SKM-1 (cell line): Measurements from ENCODE around the gene CAMK2G.
A peak's percentile ranks its signal among the peaks of the same experiment; 100 is the strongest.

ENCODE experiments used
- DNase-seq: peaks from one replicate; lab custom pipeline; 2025; ENCODE audit not compliant: unreplicated experiment; lab: John Stamatoyannopoulos, UW

The CAMK2G gene

DNA sequence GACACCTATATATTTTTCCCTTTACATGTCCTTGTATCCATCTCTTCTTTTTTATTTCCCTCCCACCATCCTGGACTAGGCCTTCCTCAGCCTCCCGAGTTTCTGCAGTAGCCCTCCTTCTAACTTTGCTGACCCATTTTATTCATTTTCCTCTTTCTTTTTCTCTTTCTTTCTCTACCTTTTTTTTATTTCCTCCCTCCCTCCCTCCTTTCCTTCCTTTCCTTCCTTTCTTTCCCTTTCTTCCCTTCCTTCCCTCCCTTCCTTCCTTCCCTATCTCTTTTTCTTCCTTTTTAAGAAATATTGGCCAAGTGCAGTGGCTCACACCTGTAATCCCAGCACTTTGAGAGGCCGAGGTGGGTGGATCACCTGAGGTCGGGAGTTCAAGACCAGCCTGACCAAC lies 9.7 kb upstream of the CAMK2G start:
- DNase-seq, result no peak

DNA sequence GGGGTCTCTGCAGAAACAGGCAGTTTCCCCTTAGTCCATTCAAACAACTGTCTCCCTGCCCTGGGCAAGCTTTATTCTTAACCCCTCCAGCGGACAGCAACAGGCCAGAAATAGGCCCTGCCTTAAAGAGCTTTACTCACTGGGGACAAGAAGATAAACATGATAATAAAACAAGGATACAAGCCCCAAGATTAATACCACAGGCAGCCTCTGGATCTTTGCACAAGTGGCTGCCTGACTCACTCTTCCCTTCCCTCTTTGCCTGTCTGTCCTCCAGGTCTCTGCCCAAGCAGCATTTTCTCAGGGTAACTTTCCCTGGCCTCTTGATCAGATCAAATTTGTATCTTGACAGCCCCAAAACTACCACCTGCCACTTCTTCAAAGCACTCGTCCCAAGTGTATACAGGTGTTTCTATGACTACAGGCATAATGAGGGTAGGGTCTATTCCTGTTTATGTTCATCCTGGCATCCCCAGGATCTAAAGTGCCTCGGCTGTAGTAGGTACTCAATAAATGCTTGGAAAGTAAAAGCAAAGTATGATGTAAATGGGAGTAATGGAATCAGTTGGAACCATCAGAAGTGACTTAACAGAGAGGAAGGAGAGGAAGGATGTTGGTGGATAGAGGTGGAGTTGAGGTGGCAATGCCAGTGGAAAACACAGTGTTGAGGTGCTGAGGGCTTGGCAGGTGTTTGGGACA lies 7.0 kb upstream of the CAMK2G start:
- no peak for DNase-seq

DNA sequence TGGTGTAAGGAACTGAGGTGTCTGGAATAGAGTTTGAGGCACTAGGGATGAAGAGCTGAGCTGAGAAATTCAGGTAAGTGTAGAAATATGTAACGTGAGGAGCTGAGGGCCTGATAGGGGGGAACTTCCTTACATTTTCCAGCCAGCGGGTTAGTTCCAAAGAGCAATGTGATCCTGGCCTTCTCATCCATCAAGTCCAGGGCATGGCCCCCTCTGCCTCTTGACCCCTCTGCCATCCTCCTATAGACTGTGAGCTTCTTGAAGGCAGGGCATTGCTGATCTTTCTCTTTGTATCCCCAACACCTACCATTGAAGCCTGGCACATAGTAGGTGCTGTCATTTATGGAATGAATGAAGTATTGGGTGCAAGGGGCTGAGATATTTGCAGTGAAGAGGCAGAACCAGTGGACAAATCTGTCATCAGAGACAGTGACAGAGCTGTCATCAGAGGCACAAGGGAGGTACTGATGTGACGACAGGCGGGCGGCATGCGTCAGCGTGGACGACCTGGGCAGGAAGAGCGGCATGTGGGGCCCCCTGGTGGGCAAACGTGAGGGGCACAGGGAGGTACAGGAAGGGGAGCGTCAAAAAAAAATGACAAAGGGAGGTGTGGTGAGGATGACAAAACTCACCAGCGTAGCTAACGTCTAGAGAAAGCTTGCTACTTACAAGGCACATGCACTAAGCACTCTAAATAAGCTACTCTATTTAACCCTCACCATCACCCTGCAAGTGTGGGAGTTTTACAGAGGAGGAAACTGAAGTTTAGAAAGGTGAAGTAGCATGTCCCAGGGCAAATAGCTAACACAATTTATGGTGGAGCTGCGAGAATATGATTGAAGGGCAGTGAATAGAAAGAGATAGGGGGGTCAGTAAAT lies 5.2 kb upstream of the CAMK2G start:
- DNase-seq, result peak; percentile 85

DNA sequence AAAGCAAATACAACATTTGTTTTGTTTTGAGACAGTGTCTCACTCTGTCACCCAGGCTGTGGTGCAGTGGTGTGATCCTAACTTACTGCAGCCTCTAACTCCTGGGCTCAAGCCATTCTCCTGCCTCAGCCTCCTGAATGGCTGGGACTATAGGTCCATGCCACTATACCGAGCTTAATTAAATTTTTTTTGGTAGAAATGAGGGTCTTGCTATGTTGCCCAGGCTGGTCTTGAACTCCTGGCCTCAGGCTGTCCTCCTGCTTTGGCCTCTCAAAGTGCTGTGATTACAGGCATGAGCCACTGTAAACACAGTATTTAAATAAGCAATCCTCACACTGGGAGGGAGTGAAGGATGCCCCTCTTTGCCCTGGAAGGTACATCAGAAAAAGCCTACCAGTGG lies 4.0 kb upstream of the CAMK2G start:
- DNase-seq, result no peak

DNA sequence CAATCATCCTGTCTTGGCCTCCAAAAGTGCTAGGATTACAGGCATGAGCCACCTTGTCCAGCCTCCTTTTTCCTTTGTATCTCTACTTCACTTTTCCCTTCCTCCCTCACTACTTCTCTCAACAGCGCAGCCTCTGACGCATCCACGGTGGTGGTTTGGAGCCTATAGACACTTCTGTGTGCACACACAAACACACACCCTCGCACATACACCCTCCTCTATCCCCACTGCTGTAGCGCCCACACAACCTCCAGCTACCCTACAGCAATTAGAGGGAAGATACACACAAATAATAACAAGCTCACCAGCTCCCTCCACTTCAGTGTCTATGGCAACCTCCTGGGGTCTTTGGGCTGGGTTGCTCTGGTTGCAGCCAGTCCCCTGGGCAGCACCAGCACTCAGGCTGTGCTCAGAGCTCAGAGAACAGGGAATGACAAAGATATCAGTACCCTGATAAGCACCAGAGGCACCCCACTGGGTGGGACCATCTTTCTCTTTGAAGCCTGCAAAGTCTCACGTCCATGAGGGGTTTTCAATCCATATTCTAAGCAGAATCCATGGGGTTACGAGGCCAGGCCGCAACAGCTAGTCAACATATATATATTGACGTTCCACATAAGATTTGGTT lies 3.3 kb upstream of the CAMK2G start:
- DNase-seq, result no peak

DNA sequence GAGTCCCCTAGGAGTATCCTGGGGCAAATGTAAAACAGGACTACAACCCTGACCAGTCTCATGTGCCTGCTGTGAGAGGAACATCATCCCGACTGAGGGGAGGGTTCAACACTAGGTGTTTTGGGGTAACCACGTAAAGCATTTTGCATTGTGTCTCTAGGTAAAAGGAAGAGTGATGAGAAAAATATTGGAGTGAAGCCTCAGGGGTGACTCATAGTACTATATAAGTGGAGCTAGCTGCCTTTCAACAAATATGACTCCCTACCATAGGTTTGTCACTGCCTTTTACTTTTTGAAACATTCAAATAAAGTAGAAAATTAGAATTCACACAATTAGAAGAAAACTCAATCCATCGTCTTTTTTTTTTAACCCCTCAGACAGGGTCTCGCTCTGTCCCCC lies 2.6 kb upstream of the CAMK2G start:
- no peak for DNase-seq

DNA sequence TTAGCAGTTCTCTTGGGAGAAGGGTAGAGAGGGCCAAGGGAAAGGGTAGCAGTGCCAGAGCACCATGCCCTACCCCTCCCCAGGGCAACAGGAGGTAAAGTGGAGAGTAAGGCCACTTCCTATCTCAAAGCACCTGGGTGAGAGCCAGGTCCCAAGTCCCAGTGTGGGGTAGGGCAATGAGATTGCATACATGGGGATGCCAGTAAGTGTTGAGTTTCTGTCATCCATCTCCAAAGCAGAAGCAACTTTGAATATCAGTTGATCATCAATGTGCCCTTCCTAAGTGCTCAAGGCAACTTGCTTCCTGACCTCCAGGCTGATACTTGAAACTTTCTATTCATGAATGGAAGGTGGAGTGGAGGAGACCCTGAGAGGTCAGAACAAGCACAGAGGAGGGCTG lies 2.2 kb upstream of the CAMK2G start:
- no peak for DNase-seq

DNA sequence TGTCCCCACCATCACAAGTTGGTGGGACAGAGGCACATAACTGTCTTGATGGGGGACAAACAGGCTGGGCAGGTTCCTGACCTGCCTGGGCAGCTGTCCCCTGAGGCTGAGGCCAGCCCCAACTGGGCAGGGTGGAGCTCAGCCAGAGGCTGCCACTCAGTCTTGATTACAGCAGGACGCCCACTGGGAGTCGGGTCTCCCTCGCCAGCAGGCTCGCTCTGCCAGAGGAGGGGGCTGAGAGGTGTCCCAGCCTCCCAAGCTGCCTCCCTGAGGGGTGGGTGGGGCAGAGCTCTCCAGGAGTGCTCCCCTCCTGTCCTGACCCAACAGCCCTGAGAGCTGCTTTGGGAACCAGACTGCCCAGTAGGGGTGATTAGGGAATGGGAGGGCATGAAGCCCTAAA lies 1.8 kb upstream of the CAMK2G start:
- no peak for DNase-seq

DNA sequence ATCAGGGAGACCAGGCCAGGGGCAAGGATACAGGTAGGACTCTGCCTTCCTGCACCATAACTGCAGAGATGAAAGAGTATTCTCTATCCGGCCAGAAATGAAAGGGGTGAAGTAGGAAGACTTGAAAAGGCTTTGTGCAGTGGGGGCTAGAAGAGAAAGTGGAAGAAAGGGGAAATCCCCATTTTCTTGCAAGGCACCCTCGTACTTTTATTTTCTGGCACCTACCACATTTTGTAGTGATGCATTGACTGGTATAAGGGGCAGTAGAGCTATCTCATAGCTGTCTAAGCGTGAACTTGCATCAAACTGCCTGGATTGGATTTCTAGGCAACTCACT lies 752 bp upstream of the CAMK2G start:
- no peak for DNase-seq

DNA sequence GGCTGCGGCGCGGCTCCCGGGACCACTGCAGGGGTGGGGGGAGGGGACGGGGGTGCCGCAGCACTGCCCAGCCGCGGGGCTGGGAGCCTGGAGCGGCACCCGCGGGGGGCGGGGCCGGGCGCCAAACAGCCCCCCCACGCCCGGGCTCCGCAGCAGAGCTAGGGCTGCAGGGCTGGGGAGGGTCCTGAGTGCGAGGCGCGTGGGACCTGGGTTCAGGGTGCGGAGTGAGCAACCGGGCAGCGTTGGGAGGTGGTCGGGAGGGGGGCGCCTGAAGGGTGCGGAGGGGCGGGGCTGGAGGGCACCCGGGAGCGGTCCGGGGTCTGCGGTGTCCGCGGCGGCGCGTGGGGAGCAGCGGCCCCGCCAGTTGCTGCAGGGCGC lies 528 bp downstream of the CAMK2G start:
- no peak for DNase-seq

DNA sequence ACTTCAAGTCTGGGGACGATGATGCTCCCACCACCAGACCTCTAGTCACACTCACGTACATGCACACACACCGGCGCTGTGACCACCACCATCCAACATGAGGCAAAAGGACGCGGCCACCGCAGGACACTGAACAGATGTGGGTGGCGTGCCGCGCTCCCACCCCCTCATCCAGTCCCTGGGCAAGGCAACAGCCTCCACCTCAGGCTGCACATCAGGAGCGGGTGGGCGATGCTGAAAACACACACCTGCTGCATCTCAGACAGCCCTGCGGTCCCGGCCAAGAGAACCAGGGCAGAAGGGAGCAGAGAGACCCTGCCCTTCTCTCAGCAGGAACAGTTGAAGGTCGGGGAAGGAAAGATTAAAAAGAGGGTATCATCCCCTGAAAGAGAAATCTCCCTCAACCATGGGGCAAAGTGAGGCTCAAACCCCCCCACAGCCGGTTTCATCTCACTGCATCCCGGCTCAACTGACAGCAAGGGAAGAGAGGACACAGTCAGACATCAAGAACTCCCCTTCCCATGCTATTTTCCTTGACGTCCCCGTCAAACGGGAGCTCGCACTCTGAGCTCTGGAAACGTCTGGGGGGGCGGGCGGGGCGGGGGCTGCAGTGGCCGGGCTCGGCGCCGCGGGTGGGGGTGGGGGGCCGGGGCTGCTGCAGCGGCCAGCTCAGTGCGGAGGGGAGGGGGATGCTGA lies 1.1 kb downstream of the CAMK2G start:
- no peak for DNase-seq

DNA sequence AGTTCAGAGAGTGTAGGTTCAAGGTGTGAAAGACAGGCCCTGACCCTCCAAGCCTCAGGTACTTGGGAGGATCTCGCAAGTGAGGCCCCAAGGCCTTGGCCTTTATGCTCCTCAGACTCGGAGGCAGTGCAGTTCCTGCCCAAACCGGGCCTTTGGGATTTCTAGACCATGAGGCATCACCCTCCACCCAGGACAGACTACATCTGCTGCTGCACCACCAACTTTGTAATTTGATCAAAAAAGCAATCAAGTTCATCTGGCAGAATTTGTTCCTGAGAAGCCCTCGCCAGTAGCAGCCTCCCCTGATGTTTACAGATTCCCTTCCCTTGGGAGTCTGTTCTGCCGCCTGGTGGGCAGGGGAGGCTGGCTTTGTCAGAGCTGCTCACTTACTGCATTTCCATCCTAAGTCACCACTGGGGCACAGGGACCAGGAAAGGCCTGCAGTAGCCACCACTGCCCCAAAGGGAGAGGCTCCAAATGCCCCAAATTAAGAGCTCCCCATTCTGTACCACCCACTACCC lies 2.1 kb downstream of the CAMK2G start:
- DNase-seq, result no peak

DNA sequence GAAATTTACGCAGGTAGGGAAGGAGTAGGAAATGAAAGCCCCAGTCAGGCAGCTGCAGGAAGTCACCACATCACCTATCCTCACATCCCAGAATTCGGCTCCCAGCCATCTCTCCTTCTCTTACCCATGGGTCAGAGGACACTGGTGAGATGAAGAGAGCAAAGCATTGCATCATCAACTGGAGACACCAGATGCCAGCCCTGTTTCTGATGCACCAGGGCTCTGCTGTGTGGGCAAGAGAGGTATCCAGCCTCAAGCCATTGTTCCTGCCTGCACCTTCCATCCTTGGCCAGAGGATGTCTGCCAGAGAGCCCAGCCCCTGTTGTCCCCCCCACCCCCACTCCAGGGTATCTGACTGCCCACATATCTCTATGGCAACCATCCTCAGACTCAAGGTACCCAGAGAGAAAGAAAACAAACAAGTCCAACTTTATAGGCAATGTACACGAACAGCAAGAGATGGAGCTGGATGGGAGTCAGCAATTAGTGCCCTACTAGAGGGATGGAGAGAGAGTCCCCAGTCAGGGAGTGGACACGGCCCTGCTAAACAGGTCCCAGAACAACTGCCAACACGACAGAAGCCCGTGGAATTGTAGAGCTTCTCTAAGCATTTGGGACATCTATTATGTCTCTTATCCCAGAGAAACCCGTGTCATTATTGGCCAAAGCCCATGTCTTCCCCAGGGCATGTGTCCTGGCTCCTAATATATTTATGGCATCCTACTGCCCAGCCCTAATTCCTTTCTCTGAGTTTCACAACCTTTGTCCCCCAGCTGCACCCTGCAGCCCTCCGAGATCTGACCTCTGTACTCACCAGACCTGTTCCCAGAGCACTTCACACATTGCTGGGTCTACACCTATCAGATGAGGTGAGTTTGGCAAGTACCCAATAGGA lies 2.8 kb downstream of the CAMK2G start:
- DNase-seq, result no peak

DNA sequence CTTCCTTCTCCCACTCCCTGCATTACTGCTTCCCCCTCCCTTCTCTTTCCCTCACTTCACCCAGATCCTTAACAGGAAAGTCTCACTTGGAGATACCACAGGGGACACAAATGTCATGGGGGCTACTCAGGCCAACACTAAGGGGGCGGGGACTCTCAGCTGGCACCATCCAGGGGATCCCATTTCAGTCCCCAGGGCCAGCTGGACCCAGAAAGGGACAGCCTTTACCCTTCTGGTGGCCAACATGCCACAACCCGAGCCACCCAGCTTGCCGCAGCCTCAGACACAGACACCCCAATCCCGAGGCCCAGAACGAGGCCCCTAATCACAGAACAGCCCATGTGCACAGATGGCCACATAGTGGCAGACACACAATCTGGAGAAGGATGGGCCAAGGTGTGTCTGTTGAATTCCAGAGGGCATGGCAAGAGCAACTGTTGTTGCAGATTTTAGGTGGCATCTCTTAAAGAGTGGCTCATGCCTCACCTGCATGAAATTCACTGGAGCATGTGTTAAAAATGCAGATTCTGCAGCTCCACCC lies 5.6 kb downstream of the CAMK2G start:
- DNase-seq, result no peak

DNA sequence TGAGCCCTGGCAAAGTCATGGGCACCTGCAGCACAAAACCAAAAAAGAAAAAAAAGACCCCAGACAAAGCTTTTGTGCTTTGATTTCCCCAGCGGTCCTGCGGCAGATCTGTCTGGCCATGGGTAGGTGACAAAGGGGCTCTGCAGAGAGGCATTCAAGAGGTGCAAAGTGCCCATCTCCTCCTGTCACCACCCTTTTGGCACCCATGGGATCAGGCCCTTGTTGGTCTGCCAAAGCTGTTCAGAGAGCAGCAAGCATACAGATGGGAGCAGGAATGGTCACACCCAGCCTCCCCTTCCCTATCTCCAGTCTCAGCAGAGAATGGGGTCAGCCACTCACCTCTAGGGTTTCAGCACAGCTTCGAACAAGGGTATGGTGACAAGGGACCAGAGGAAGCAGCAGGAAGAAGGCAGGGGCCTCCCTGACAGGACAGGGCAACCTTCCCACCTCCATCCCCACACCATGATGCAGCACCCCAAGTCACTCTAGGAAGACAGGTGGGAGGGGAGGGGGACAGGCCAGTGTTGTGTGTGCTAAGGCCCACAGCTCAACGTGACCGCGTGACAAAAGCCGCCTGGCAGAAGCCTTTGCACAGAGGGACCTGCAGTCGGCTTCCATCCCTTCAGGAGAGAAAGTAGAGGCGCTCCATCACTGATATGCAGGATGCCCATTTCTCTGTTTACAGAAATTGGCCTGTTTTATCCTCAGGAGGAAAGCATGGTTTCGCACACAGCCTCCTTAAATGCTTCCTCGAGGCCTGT lies 6.3 kb downstream of the CAMK2G start:
- no peak for DNase-seq

DNA sequence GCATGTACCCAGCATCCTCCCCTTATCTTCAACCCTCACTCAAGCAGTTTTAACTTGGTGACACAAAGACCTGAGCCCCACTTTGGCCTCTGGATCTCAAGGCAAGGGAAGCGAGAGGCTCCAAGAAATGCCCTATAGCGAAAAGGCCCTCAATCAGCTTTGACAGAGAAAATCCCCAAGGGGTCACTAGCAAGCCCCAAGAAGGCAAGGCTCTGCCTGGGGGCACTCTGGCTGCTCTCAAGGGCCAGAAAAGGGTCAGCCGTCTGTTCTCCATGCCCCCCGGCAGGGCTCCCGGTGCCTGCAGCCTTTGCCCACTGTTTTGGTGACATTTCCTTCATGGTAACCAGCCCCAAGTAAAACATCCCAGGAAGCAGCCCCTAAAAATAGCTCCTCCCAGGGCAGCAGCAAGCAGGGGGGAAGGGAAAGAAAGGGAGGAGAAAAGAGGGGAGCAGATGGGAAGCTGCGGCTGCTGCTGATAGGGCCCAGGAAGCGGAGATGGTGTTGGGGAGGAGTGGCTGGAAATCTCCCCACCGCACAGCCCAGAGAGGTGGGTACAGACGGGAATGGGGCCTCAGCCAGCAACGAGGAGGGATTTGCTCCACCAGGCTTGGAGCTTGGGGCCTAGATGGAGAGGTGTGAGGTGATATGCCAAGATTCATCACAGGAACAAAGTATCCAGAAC lies 7.1 kb downstream of the CAMK2G start:
- DNase-seq, result no peak

DNA sequence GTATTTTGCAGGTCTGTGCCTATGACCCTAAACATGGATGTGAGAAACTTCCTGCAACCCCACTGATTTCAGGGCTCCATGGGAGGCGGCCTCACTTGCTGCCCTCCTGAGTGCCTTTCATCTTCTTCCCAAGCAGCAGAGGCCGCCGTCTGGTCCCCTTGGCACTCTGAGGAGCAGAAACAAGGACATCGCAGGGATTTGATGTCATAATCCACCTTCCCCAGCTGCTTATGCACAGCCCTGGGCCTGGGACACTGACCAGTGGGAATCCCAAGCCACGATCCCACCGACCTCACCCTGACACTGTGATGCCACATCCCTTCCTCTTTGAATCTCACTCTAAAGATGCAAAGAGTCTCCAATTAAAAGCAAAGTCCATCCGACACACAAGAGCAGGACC lies 7.7 kb downstream of the CAMK2G start:
- DNase-seq, result no peak

DNA sequence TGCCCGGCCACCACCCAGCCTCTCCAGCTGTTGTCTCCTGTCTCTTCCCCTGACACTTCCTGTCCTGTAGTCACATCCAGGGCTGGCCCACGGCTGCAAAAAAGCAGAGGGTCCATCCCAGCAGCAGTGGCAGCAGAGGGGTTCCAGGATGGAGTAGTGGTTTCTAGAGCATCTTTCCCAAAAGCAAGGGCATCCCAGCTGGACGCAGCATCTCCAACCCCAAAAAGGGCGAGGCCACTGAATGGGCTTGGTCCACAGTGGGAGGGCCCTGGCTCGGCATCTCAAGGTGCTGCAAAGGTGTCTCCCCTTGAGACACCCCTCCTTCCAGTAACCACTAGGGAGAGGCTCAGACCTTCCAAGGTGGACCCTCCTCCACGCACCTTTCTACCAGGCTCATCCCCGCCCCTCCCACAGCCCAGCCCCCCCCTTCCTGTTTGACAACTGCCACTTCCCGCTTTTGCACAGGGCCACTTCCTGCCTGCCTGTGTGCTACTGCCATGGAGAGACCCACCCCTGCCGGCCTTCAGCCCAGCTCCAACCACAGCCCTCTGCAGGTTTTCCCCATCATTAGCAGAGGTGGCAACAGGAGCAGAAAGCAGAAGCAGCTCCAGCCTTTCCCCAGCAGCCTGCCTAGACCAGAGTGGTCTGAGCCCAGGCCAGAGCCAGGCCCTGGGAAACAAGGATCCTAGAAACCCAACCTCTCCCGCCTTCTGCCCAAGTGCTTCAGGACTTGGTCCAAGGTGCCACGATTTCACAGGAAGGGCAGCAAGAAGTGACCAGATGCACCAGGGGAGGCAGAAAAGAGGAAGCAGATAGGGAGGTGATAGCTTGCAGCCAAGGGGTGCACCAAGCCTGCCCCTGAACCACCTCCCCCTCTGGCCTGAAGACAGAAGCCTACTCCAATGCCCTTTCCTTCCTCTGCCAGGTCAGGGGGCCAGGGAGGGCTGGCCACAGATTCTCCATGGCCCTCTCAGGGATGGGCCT lies 8.6 kb downstream of the CAMK2G start:
- DNase-seq, result peak; percentile 94
